ENCODE results near the gene S100A4. TPM values are rescaled to one million over a fixed set of nuclear protein-coding genes. Genes with fewer than 3 reads are reported as not detected.

Gene S100A4
- total RNA-seq, 4 donors from 2014 or later: 58.6 to 205 (median 122) TPM

DNA sequence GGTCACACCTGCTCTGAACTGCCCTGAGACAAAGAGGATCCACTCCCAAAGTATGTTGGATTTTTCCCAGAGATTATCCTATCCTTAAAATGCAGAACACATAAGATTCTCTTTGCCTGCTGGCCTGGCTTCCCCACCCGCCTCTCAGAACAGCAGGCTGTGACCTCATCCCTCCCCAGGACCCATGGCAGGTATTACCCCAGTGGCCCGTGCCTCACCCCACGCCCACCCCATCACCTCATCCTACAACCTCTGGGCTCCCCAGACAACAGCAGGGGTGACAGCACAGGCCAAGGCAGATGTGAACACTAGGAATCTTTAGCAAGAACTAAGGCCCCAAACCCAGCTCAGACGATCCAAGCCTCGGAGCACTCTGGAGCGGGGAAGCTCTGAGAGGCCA, 50.1 kb downstream of the S100A4 start:
- TF ChIP-seq, protein P1, sequence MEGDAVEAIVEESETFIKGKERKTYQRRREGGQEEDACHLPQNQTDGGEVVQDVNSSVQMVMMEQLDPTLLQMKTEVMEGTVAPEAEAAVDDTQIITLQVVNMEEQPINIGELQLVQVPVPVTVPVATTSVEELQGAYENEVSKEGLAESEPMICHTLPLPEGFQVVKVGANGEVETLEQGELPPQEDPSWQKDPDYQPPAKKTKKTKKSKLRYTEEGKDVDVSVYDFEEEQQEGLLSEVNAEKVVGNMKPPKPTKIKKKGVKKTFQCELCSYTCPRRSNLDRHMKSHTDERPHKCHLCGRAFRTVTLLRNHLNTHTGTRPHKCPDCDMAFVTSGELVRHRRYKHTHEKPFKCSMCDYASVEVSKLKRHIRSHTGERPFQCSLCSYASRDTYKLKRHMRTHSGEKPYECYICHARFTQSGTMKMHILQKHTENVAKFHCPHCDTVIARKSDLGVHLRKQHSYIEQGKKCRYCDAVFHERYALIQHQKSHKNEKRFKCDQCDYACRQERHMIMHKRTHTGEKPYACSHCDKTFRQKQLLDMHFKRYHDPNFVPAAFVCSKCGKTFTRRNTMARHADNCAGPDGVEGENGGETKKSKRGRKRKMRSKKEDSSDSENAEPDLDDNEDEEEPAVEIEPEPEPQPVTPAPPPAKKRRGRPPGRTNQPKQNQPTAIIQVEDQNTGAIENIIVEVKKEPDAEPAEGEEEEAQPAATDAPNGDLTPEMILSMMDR (IDR thresholded peaks at IDR 0.05): no peak
- no peak for TF ChIP-seq POLR2A (IDR thresholded peaks at IDR 0.05)
- no peak for DNase-seq
- H3K36me3 ChIP-seq: no peaks in the 10 kb centered on the region
- intact Hi-C loops (cut with DNase I): no loop called here
- no peaks in the 10 kb centered on the region for H3K9me3 ChIP-seq
- 30 to 64% methylated on average over 2 to 5 of the region's 6 CpGs for WGBS, 2 donors
- H3K27ac ChIP-seq: no peak overlapping the region
- peaks cover 0 to 5% (median 0%) of the 10 kb centered on the region in 4 donors for H3K27me3 ChIP-seq
- peaks cover 8 to 47% (median 34%) of the 10 kb centered on the region in 3 donors for H3K4me1 ChIP-seq
- no peak overlapping the region for H3K4me3 ChIP-seq

DNA sequence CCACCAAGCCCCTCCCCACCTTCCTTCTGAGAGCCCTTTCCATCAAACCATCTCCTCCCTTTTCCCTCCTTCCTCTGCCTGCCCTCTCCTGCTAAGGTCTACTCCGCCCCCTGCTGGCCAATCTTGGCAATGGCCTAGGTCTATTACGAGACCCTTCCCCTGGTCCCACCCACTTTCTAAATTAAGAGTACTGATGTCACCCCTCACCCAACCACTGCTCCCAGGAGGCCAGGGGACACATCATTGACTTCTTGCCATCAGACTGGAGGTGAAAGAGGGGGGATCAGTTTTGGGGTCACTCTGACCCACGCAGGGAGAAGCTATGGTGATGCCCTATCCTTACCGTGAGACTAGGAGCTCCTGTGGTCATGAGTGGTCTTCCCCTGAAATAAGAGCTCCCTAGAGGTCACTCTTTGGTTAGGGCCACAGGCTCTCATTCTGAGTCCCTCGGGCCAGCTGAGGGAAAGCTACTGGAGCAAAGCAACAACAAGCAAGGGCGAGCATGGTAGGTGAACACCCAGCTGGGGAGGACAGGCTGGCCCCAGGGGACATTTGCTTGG, 50.5 kb downstream of the S100A4 start:
- no peak for DNase-seq

More for the DNA sequence above, 50.5 kb downstream of the S100A4 start:
- H3K27me3 ChIP-seq: peaks cover 0 to 5% (median 0%) of the 10 kb centered on the region in 4 donors
- TF ChIP-seq, protein P1 (IDR thresholded peaks at IDR 0.05): peak; percentile 90 to 97 (median 94)
- TF ChIP-seq POLR2A (IDR thresholded peaks at IDR 0.05): no peak
- peak overlapping the region in 1 of 4 donors; percentile 92 for H3K27ac ChIP-seq
- no peaks in the 10 kb centered on the region for H3K9me3 ChIP-seq
- peaks cover 8 to 52% (median 35%) of the 10 kb centered on the region in 3 donors for H3K4me1 ChIP-seq
- no peak overlapping the region for H3K4me3 ChIP-seq
- 30 to 48% methylated on average over 3 to 6 of the region's 6 CpGs for WGBS, 2 donors
- H3K36me3 ChIP-seq: no peaks in the 10 kb centered on the region
- intact Hi-C loops (cut with DNase I): loop anchor here (5.0 kb wide), 1 partner anchor 138 kb away; the partner anchor contains the start of gene S100A9

Other genes starting within 250 kb of the S100A4 start
- gene PGLYRP3, start 232.9 kb downstream of the S100A4 start, total RNA-seq: 10 to 100 TPM; 14.3 to 44.0 (median 23.8) TPM
- 10 to 100 TPM in 1 of 4 donors, 1 to 10 TPM in 3; 4.2 to 15.1 (median 6.9) TPM for gene PGLYRP4, start 197.0 kb downstream of the S100A4 start, total RNA-seq
- gene S100A9, start 188.0 kb downstream of the S100A4 start, total RNA-seq: over 10,000 TPM; 15,145 to 90,256 (median 57,331) TPM
- gene S100A12, start 170.2 kb downstream of the S100A4 start, total RNA-seq: 100 to 1,000 TPM in 1 of 4 donors, 10 to 100 TPM in 3; 16.2 to 154 (median 49.0) TPM
- over 10,000 TPM in 3 of 4 donors, 1,000 to 10,000 TPM in 1; 4,308 to 17,245 (median 15,998) TPM for gene S100A8, start 154.7 kb downstream of the S100A4 start, total RNA-seq
- gene S100A7A, start 129.3 kb downstream of the S100A4 start, total RNA-seq: 10 to 100 TPM in 1 of 4 donors, 1 to 10 TPM in 2, not detected in 1; 6.7 to 72.9 (median 8.1) TPM
- gene S100A7, start 85.2 kb downstream of the S100A4 start, total RNA-seq: 1,000 to 10,000 TPM in 2 of 4 donors, 100 to 1,000 TPM in 1, 1 to 10 TPM in 1; 8.8 to 9,163 (median 3,171) TPM
- gene S100A6, start 9.8 kb downstream of the S100A4 start, total RNA-seq: 100 to 1,000 TPM; 270 to 943 (median 394) TPM
- gene S100A5, start 4.9 kb downstream of the S100A4 start, total RNA-seq: not detected
- 10 to 100 TPM in 1 of 4 donors, 1 to 10 TPM in 3; 1.2 to 16.5 (median 9.2) TPM for gene S100A3, start 3.5 kb upstream of the S100A4 start, total RNA-seq
- 1,000 to 10,000 TPM in 3 of 4 donors, 100 to 1,000 TPM in 1; 949 to 3,544 (median 1,180) TPM for gene S100A2, start 20.0 kb upstream of the S100A4 start, total RNA-seq
- gene S100A16, start 67.3 kb upstream of the S100A4 start, total RNA-seq: 1,000 to 10,000 TPM; 1,372 to 2,409 (median 2,158) TPM
- 1,000 to 10,000 TPM; 1,580 to 2,481 (median 2,030) TPM for gene S100A14, start 70.5 kb upstream of the S100A4 start, total RNA-seq
- gene S100A13, start 81.7 kb upstream of the S100A4 start, total RNA-seq: 10 to 100 TPM; 44.4 to 63.3 (median 55.7) TPM
- gene S100A1, start 82.6 kb upstream of the S100A4 start, total RNA-seq: 1 to 10 TPM in 1 of 4 donors, not detected in 3; 1.8 TPM
- gene CHTOP, start 88.3 kb upstream of the S100A4 start, total RNA-seq: 10 to 100 TPM; 35.0 to 58.9 (median 47.3) TPM
- 10 to 100 TPM; 39.9 to 61.2 (median 51.1) TPM for gene SNAPIN, start 112.9 kb upstream of the S100A4 start, total RNA-seq
- gene ILF2, start 125.2 kb upstream of the S100A4 start, total RNA-seq: 100 to 1,000 TPM in 3 of 4 donors, 10 to 100 TPM in 1; 78.0 to 166 (median 130) TPM
- gene NPR1, start 132.9 kb upstream of the S100A4 start, total RNA-seq: 10 to 100 TPM in 2 of 4 donors, 1 to 10 TPM in 2; 1.8 to 15.6 (median 6.4) TPM
- 10 to 100 TPM; 24.6 to 27.9 (median 26.2) TPM for gene INTS3, start 182.2 kb upstream of the S100A4 start, total RNA-seq
- gene SLC27A3, start 229.6 kb upstream of the S100A4 start, total RNA-seq: 10 to 100 TPM in 2 of 4 donors, 1 to 10 TPM in 2; 7.6 to 15.0 (median 11.2) TPM

Measured in esophagus squamous epithelium (tissue), 5 donors.